B cell (primary cell): ENCODE data around the gene PRSS48.

Experiments used
- EZH2 ChIP-seq: IDR thresholded peaks from 2 replicates; pipeline ENCODE4 v1.6.1; 2012; ENCODE audit warnings: borderline replicate concordance, low read depth, mild to moderate bottlenecking, moderate library complexity, low read length; ENCODE audit not compliant: insufficient read depth, poor library complexity, severe bottlenecking
- TF ChIP-seq, protein P1 (sequence below): fragments of 200-600 bp; IDR thresholded peaks from one replicate; pipeline ENCODE4 v1.8.0; 2022; ENCODE audit warnings: antibody characterized with exemption, mild to moderate bottlenecking

DNA sequence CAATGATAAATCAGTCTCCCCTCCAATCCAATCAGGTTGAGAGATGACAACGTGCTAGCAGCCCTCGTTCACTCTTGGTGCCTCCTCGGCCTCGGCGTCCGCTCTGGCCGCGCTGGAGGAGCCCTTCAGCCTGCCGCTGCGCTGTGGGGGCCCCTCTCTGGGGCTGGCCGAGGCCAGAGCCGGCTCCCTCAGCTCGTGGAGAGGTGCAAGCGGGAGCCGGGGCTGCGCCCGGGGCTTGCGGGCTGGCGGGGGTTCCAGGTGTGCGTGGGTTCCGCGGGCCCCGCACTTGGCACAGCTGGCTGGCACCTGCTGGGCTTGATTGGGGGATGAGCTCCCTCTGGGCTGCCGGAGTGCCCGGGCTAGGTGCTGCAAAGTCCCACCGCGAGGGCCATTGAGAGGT lies 40.9 kb upstream of the PRSS48 start:
- TF ChIP-seq, protein P1, sequence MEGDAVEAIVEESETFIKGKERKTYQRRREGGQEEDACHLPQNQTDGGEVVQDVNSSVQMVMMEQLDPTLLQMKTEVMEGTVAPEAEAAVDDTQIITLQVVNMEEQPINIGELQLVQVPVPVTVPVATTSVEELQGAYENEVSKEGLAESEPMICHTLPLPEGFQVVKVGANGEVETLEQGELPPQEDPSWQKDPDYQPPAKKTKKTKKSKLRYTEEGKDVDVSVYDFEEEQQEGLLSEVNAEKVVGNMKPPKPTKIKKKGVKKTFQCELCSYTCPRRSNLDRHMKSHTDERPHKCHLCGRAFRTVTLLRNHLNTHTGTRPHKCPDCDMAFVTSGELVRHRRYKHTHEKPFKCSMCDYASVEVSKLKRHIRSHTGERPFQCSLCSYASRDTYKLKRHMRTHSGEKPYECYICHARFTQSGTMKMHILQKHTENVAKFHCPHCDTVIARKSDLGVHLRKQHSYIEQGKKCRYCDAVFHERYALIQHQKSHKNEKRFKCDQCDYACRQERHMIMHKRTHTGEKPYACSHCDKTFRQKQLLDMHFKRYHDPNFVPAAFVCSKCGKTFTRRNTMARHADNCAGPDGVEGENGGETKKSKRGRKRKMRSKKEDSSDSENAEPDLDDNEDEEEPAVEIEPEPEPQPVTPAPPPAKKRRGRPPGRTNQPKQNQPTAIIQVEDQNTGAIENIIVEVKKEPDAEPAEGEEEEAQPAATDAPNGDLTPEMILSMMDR = no peak
- no peak for TF ChIP-seq EZH2
